Smooth muscle cell (in vitro differentiated cells): Measurements from ENCODE around the gene IL11. TPM values are rescaled to one million over a fixed set of nuclear protein-coding genes. Genes with fewer than 3 reads are reported as not detected.

Experiments
- DNase-seq: peaks from one replicate; lab custom pipeline; 2025; ENCODE audit not compliant: unreplicated experiment; lab: John Stamatoyannopoulos, UW
- H2AFZ ChIP-seq: fragments of 200-600 bp; sonication (generic); 2 replicates; pipeline ENCODE4 v1.6.0; 2016; ENCODE audit warnings: antibody characterized with exemption, low read depth, mild to moderate bottlenecking
- H3F3A ChIP-seq: fragments of 200-600 bp; sonication (generic); 2 replicates; pipeline ENCODE4 v1.6.0; 2017; ENCODE audit warnings: antibody characterized with exemption, low read depth
- H3K27ac ChIP-seq: fragments of 200-600 bp; sonication (generic); 2 replicates; pipeline ENCODE4 v1.5.1; 2016; ENCODE audit warnings: low read depth, mild to moderate bottlenecking
- H3K27me3 ChIP-seq: fragments of 200-600 bp; sonication (generic); 2 replicates; pipeline ENCODE4 v1.6.1; 2016; ENCODE audit warnings: low read depth, mild to moderate bottlenecking
- H3K36me3 ChIP-seq: fragments of 200-600 bp; sonication (generic); 2 replicates; pipeline ENCODE4 v1.5.1; 2016; ENCODE audit warnings: low read depth
- H3K4me1 ChIP-seq: fragments of 200-600 bp; sonication (generic); 2 replicates; pipeline ENCODE4 v1.5.1; 2016; ENCODE audit warnings: low read depth
- H3K4me2 ChIP-seq: fragments of 200-600 bp; sonication (generic); 2 replicates; pipeline ENCODE4 v1.6.0; 2016; ENCODE audit warnings: mild to moderate bottlenecking
- H3K4me3 ChIP-seq: fragments of 200-600 bp; sonication (generic); 2 replicates; pipeline ENCODE4 v1.5.1; 2016; ENCODE audit warnings: mild to moderate bottlenecking
- H3K79me2 ChIP-seq: fragments of 200-600 bp; sonication (generic); 2 replicates; pipeline ENCODE4 v1.6.0; 2016; ENCODE audit warnings: low read depth, mild to moderate bottlenecking
- H3K9ac ChIP-seq: fragments of 200-600 bp; sonication (generic); 2 replicates; pipeline ENCODE4 v1.6.0; 2016; ENCODE audit warnings: low read depth
- H3K9me3 ChIP-seq: fragments of 200-600 bp; sonication (generic); replicated peaks from 2 replicates; pipeline ENCODE4 v1.5.1; 2016; ENCODE audit warnings: low read depth
- H4K20me1 ChIP-seq: fragments of 200-600 bp; sonication (generic); 2 replicates; pipeline ENCODE4 v1.6.0; 2016; ENCODE audit warnings: low read depth
- CTCF ChIP-seq: fragments of 200-600 bp; sonication (generic); IDR thresholded peaks from 2 replicates; pipeline ENCODE4 v1.5.1; 2017; ENCODE audit warnings: borderline replicate concordance, mild to moderate bottlenecking, antibody characterized with exemption; ENCODE audit not compliant: insufficient read depth, poor library complexity, severe bottlenecking
- WGBS: methylation state at CpG from one replicate; pipeline ENCODE4 v1.1.7; 2016; ENCODE audit warnings: low lambda C conversion rate; 5-methylcytosine and 5-hydroxymethylcytosine counted together
- polyA plus RNA-seq: library from polyadenylated mRNA; unstranded; fragments of >200 nt; fragmentation: Nextera tagmentation; extraction: Ambion mirVana; gene quantifications from 2 replicates; pipeline ENCODE4 v1.2.1, GENCODE V29; 2016
- total RNA-seq: library from RNA; depleted of rRNA; stranded (reverse); fragments of >200 nt; gene quantifications from 2 replicates; pipeline ENCODE4 v1.2.3, GENCODE V29; 2014

The IL11 gene
- total and polyA plus RNA-seq, 2 experiments from 2014 or later: 40.1 to 66.4 TPM

- Histone ChIP-seq H3K4me1 (peaks cover 13% of the 10 kb centered on the region), H4K20me1 (peaks cover 12% of the 10 kb centered on the region), H3F3A (no peaks in the 10 kb centered on the region), H3K27me3 (no peaks in the 10 kb centered on the region), H2AFZ (no peak overlapping the region), H3K36me3 (no peaks in the 10 kb centered on the region), H3K9ac (no peak overlapping the region), H3K4me2 (no peak overlapping the region), H3K4me3 (no peak overlapping the region), H3K9me3 (no peaks in the 10 kb centered on the region), H3K79me2 (peaks cover 14% of the 10 kb centered on the region), H3K27ac (no peak overlapping the region)
- no peak for DNase-seq
- 94% methylated on average over 21 of the region's 22 CpGs for WGBS
- no peak for TF ChIP-seq CTCF
These were observed 25.0 kb downstream of the IL11 start for GRCh38 chr19:55345101-55345817.

- no peak overlapping the region for H3K9ac ChIP-seq
- H3K79me2 ChIP-seq: peaks cover 15% of the 10 kb centered on the region
- no peak overlapping the region for H2AFZ ChIP-seq
- no peak overlapping the region for H3K27ac ChIP-seq
- H3K4me3 ChIP-seq: no peak overlapping the region
- no peaks in the 10 kb centered on the region for H3K27me3 ChIP-seq
- no peaks in the 10 kb centered on the region for H3F3A ChIP-seq
- no peaks in the 10 kb centered on the region for H3K9me3 ChIP-seq
- H4K20me1 ChIP-seq: peaks cover 12% of the 10 kb centered on the region
- no peak overlapping the region for H3K4me2 ChIP-seq
- no peaks in the 10 kb centered on the region for H3K36me3 ChIP-seq
- no peak for TF ChIP-seq CTCF
- H3K4me1 ChIP-seq: peaks cover 13% of the 10 kb centered on the region
- WGBS: 77% methylated on average over 9 of the region's 9 CpGs
- no peak for DNase-seq
These were observed 25.8 kb downstream of the IL11 start for GRCh38 chr19:55344444-55344843.

- H3K4me1 ChIP-seq: peaks cover 8% of the 10 kb centered on the region
- no peaks in the 10 kb centered on the region for H3K36me3 ChIP-seq
- no peak overlapping the region for H2AFZ ChIP-seq
- peaks cover 12% of the 10 kb centered on the region for H4K20me1 ChIP-seq
- 86% methylated on average over 20 of the region's 50 CpGs for WGBS
- no peaks in the 10 kb centered on the region for H3K27me3 ChIP-seq
- H3K4me3 ChIP-seq: peak overlapping the region; percentile 69
- no peak overlapping the region for H3K27ac ChIP-seq
- no peak for TF ChIP-seq CTCF
- peaks cover 15% of the 10 kb centered on the region for H3K79me2 ChIP-seq
- no peak overlapping the region for H3K9ac ChIP-seq
- no peaks in the 10 kb centered on the region for H3K9me3 ChIP-seq
- H3F3A ChIP-seq: no peaks in the 10 kb centered on the region
- peak overlapping the region; percentile 99 for H3K4me2 ChIP-seq
- no peak for DNase-seq
These were observed 28.4 kb downstream of the IL11 start for GRCh38 chr19:55341595-55342531.
